Stimulated activated CD4-positive, alpha-beta T cell treated with anti-CD3 and anti-CD28 coated beads, Interleukin-15, amount 100 ng/mL, for 1 hour (primary cell): ENCODE data around the gene TNFRSF13B.
"Not testable (repeated sequence)": the region's sequence is repeated elsewhere in the genome, so short reads cannot be mapped to it uniquely, and the experiment has no call there.

Experiments
- DNase-seq, 2 donors: peaks; one replicate each; pipeline ENCODE4 v3.0.0-alpha.2; 2020; ENCODE audit warnings: low read depth in 1 of 2, low spot score in 1 of 2

The TNFRSF13B gene

DNA sequence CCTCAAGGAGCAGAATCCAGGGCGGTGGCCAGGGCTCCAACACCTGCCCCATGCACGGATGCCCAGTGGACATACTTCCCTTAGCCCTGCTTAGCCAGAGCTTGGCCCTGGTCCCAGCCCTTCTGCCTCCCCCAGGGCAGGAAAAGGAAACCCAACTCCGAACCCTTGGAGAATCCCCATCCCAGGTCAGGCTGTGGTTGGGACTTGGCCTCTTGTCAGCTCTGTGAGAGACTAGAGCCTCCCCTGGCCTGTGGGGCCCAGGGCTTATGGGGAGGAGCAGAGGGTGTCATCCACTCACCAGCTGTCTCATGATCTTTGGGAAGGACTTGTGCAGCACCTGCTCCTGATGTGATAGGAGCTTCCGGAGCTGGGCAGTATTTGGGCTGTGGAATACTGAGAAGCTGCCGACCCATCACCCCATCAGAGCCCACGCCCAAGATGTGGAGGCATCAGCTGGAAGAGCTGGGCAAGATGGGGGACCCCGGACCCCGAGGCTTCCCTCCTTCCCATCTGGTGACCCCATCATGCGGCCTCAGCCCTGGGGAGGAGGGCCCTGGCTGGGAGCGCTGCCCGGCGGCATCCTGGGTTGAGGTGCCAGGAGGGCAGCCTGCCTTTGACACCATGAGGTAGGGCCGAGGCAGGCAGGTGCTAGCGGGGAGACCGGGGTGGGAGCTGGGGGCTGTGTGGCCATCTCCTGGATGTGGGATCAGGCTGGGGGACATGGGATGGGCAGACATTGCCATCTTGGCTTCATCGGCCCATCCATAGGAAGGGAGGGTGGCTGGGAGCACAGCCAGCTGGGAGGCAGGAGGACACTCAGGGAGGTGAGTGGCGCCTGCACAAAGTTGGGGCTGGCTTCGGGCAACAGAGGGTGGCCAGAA lies 45.1 kb downstream of the TNFRSF13B start:
- no peak for DNase-seq

DNA sequence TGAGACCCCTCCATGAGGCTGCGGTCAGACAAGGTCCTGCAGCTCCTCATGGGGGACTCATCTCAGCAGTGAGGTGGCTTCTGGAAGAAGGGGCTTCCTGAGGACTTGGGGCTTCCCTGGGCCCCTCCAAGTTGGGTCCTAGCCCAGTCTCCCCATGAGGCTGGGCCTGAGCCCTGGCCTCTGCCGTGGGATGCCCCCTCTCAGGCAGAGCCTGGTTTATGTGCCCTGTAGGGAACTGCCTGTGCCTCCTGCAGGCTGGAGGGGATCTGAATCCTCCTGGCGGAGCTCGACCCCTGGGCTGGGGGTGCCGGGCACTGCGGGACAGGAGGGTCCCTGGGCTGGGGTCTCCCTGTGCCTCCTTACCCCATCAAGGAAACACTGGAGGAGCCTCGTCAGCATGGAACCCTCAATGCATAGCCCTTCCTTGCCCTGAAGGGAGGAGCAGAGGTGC lies 45.8 kb downstream of the TNFRSF13B start:
- no peak for DNase-seq

DNA sequence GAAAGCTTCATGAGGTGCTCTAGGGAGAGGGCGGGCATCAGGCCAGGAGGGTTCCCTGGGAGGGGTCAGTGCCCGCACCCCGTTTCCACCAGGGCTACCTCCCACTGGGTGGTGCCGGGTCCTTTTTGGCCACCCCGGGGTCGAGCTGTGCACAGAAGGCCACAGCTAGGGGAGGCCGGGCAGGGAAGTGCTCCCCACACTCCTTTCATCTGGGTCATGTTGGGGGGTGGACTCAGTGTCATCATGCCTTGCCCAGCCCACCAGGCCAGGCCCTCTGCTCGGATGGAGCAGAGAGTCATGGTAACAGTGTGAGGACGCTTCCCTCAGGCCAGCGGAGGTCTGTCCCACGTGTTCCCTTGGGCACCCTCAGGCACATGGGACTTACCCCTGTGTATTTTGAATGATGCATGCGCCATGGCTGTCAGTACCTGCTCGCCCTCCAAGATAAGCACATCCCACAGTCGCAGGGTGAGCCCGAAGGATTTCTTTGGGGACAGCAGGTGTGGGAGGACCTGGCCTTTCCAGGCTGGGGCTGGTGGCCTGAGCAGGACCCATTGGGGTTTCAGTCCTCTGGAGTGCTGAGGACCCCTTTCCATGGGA lies 46.4 kb downstream of the TNFRSF13B start:
- DNase-seq, result no peak

DNA sequence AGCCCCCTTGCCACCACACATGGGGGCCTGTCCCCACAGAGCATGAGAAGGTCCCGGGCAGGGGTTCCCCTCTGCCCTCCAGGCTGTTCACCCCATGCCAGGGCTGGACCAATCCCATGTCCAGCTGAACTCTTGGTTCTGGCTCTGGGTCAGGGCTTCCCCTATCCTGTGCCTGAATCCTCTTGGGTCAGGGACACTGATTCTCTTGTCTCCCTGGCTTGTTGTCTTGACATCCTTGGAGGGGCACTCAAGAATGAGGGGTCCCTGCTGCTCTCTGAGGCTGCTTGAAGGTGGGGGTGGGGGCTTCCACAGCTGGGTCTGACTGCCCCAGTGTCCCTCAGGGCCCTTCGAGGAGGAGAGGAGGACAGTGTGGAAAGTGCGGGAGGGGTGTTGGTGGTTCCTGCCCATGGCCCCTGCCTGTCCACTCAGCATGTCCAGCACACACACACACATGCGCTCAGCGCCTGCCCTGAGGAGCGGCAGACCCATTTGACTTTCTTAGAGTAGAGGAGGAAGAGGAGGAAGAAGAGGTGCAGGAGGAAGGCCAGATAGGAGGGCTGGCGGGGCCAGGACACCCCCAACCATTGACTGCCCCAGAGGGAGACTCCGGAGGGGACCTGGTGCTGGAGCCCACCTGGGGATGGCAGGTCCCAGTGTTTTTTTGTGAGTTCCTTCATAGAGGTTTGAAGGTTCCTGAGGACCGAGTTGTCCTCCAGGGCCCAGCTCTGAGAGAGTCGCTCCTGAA lies 47.0 kb downstream of the TNFRSF13B start:
- no peak for DNase-seq

DNA sequence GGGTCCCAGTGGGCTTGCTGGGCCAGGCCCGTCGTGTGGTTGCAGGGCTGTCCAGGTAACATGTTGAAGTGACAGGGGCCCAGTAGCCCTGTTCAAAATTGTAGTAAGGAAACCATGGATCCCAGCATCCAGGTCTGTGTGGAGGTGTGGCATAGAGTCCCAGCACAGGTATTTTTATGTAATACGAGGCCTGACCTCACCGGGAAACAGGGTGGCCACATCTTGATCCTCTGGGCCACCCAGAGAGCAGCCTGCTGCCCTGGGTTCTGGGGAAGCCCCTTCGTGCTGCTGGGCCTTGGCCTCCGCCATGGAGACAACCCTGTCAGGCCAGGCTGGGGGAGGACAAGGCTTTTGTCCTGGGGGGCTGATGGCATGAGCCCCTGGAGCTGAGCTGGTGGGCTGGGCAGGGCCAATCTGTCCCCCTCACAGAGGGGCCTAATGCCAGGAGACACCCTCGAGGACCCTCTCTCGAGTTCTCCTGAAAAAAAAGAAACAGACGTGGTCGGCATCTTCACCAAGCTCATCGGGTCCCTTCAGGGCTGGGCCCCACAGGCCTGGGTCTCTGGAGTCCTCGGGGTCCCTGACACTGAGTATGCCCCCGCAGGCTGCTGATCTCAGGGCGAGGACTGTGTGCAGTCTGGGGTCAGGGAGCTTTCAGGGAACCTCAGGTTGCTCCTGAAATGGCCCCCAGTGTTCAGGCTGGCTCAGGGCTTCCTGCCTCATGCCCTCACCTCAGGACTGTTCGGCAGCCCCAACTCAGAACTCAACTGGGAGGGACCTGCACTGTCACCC lies 47.8 kb downstream of the TNFRSF13B start:
- DNase-seq, result no peak

DNA sequence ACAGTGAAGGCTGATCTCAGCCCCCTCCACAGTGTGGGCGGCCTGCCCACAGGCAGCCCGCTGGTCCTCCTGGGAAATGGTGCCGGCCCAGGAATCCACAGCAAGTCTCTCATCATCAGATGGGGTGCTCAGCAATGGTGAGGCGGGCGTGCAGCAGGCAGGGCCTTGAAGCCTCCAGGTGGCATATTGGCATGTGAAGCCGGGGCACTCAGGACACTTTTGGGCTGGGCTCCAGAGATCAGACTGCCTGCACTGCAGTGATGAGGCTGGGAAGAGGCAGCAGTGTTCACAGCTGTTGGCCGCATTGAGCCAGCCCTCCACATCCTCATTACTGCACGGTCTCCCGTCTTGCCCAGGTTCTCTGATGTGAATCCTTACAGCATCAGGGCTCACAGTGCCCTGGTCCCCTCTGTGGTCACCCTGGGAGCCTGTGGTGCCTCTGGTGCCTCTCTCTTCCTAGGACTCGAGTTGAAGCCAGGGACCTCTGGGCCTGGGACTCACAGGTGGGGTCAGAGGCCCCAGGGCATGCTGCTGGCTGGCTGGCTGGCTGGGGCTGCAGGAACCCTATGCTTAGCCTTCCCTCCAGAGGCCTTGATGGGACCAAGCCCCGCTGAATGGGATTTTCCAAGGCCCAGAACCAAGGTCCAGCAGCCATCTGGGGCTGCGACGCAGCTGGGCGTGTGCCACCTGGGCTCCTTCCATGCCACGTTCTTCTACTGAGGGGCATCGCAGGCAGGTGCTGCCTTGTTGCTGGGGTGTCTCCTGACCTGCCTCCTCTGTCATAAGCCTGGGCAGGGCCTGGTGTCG lies 48.6 kb downstream of the TNFRSF13B start:
- no peak for DNase-seq

DNA sequence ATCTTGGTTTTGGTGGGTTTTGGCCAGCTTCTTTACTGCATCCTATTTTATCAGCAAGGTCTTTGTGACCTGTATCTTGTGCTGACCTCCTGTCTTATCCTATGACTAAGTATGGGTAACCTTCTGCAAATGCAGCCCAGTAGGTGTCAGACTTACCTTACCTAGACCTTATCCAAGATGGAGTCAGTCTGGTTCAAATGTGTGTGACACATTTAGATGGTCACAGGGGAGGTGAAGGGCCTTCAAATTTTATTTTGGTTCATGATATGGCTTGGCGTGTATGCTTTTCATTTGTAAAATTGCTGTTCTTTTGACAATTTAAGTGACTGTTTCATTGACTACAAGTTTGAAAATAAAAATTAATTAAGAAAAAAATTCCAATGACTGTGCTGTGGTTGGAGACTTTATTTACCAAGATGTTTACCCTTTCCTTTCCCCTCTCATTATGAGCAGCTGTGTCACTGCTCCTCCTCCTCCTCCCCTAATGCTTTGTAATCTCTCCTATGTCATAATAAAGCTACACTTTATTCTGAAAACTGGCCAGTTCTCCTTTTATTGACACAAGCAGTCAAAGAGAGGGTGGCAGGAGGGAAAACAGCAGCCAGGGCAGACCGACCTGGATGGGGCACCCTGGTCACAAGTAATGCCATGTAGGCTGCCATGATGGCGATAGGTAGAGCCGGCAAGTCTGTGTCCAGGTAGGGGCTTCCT lies 49.4 kb downstream of the TNFRSF13B start:
- no peak for DNase-seq

DNA sequence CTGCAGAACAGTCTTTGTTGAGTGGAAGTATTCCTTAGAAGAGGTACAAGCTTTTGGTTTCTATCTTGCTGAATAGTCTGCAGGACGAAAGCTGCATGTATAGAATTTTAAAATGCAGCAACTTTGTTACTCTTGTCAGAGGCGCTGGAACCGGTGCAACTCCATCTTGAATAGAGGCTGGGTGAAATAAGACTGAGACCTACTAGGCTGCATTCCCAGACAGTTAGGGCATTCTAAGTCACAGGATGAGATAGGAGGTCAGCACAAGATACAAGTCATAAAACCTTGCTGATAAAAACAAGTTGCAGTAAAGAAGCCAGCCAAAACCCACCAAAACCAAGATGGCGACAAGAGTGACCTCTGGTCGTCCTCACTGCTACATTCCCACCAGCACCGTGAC lies 50.5 kb downstream of the TNFRSF13B start:
- DNase-seq, result not testable (repeated sequence)

DNA sequence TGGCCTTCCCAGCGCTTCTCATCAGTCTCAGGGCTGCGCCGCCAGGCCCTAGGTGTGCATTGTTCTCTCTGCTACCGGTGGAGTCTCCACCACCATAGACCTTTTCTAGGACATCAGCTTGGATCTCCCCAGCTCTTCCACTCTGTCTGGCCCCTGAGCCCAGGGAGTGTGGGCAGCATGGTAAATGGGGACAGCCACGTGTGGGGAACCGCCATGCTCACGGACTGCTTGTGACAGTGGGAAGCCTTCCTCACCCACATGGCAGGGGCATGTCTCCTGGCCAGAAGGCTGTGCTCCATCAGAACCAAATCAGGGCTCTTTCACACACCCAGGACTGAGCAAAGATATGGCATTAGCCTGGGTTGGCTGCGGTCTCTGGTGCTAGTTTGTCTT lies 51.3 kb downstream of the TNFRSF13B start:
- no peak for DNase-seq

DNA sequence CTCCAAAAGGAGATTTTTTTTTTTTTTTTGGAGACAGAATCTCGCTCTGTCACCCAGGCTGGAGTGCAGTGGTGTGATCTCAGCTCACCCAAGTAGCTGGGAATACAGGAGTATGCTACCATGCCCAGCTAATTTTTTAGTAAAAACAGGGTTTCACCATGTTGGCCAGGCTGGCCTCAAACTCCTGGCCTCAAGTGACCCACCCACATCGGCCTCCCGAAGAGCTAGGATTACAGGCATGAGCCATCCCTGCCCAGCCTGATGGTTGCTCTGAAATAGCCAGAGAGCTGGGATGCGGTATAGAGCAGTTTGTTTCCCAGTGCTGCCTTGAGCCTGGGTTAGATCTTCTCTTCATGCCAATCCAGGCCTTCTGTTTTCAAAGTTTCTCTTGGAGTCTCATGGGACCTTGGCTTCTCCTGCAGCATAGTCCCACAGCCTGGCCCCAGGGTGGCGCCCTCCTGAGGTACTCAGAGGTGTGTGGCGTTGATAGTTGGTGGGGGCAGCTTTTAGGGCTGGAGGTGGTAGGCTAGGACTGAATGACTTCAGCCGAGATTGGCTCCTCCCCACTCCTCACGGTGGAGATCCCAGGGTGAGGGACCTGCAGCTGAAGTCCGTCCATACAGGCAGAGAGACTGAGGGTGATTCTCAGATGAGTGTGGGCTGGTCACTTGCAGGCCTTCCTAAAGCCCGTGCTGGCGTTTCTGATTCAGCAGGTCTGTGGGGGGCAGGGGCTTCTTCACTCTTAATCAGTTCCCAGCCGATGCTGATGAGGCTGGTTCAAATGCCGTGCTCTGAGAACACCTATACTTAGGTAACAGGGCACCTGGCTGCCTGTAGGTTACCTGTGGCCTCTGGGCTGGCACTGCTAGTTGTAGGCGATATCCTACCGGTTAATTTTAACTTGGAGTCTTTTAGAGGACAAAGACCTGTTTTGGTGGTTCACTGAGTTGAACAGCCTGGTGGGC lies 52.0 kb downstream of the TNFRSF13B start:
- no peak for DNase-seq

DNA sequence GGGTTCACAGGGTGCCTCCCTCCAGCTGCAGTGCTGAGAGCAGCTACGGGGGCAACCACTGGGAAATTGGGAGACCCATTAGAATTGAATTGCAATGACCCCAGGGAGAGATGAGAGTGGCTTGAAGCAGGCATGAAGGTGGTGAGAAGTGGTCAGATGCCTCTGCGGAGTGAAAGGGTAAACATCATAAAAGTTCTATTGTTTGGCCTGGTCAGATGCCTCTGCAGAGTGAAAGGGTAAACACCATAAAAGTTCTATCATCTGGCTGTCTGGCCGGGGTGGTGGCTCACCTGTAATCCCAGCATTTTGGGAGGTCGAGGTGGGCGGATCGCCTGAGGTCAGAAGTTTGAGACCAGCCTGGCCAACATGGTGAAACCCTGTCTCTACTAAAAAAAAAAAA lies 53.5 kb downstream of the TNFRSF13B start:
- DNase-seq, result no peak

DNA sequence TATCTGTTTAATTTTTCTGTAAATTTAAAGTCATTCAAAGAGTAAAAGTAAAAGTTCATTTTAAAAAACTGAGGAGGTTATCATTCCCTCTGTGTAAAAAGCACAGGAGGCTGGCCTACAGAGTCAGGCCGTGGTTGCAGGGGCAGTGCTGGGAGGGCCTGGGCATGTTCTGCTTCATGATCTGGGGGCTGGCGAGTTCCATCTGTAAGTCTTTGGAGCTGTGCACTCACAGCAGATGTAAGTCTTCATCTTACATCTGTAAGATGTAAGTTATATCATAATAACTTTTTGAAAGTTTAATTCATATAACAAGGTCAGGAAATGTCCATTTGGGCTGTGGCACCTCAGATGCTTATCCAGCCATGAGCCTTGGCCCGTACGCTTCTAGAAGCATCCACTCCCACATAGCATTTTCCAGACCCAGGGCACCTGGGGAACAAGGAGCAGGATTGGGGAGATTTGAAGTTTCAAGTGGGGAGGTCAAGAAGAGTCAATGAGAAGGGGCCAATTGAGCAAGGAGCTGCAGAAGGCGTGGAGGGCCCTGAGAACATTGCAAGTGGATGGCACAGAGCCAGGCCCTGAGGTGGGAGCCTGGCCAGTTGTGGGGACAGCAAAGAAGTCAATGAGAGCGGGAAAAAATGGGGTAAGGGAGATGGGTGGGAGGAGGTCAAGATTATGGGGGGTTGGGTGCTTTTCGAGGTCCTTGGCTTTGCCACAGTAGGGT lies 54.1 kb downstream of the TNFRSF13B start:
- DNase-seq, result no peak

DNA sequence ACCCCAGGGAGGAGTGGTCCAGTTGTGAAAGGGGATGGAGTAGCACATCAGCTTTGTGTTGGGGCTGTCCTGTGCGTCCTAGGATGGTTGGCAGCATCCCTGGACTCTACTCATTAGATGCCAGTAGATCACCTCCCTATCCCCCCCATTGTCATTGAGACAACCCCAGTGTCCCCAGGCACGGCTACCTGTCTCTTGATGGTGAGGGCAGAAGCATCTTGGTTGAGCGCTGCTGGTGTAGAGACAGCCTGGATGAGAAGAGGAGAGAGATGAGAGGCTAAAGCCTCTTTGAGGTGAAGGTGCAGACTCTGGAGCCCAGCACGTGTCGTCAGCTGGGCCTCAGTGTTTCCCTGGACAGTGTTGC lies 55.4 kb downstream of the TNFRSF13B start:
- DNase-seq, result no peak

DNA sequence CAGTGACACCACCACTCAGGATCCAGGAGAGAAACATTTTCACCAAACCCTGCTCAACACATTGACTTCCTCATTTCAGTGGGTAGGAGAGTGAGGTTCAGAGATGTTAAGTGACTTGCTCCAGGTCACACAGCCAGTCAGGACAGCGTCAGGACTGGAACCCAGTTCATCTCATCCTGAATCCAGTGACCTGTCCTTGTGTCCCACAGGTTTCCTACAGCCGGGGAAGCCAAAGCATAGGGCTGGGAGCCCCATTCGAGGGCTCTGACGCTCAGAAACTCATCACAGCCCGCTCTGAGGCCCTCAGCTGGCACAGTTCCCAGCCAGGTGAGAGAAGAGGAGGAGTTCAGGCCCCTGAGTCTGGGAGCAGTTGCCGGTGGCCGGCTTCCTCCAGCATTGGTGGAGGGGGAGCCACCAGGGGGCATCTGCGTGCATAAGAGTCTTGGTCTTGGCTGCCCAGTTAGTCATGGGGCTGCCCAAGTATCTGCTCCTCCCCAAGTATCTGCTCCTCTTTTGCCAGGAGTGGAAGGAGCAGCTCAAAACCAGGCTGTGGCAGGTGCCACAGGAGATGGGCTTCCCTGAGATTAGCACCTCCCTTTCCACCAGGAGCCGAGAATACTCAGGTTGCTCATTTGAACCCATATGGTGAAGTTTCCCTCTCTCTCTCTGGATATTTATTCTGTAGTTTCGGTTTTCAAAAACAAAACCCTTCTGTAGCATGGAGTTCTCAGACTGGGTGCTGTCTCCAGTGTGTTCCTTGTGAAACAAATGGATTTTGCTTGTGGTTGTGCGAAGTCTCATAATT lies 56.0 kb downstream of the TNFRSF13B start:
- DNase-seq, result no peak

DNA sequence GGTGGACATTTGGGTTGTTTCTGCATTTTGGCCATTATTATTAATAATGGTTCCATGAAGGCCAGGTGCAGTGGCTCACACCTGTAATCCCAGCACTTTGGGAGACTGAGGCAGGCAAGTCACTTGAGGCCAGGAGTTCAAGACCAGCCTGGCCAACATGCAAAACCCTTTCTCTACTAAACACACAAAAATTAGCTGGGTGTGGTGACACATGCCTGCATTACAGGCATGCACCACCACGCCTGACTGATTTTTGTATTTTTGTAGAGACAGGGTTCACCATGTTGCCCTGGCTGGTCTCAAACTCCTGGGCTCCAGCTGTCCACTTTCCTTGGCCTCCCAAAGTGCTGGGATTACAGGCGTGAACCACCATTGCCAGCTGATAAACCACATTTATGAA lies 58.5 kb downstream of the TNFRSF13B start:
- DNase-seq, result no peak

DNA sequence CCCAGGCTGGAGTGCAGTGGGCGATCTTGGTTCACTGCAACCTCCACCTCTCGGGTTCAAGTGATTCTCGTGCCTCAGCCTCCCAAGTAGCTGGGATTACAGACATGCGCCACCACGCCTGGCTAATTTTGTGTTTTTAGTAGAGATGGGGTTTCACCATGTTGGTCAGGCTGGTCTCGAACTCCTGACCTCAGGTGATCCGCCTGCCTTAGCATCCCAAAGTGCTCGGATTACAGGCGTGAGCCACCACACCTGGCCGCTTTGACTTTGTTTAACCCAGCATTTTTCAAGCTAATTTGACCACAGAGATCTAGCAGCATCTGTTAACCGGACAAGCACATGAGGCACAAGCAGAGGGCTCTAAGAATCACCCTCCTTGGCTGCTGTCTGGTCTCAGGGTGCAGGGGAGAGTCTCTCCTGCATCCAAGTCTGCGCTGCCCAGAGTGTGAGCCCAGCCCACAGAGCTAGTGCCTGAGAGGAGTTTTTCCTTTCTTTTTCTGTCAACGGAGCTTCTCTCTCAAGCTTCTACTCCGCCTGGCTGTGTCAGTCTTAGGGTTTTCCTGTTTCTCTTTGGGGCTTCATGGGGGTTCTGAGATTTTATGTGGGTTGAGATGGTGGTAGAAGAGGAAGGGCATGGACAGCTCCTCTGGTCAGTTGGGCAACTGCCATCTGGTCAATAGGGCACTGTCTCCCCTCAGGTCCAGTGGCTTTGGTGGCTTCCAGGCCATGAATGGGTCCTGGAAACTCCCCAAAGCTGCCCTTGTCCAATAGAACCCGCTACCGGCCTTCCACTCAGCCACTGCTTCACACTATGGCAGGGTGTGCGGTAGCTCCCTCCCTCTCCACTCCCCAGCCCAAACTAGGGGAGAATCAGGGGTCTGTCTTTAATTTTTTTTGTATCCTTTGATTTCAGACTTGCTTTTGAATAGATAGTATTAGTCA lies 59.6 kb downstream of the TNFRSF13B start:
- DNase-seq, result no peak
